ENCODE data around the gene CHST15. TPM values are rescaled to one million over a fixed set of nuclear protein-coding genes. Genes with fewer than 3 reads are reported as not detected.

The CHST15 gene
- total RNA-seq, 1 donor from 2014 or later = 1.5 TPM

- no peak for TF ChIP-seq CTCF (conservative IDR thresholded peaks at IDR 0.05)
- no peaks in the 10 kb centered on the region for H3K36me3 Mint-ChIP-seq (ENCODE audit: low read depth)
- H3K27me3 Mint-ChIP-seq (ENCODE audit: low read depth) = peaks cover 20% of the 10 kb centered on the region
- H3K4me1 Mint-ChIP-seq = peaks cover 5% of the 10 kb centered on the region
- no peaks in the 10 kb centered on the region for H3K9me3 Mint-ChIP-seq
- no peak overlapping the region for H3K4me3 Mint-ChIP-seq
- DNase-seq (ENCODE audit: low read depth, low spot score) = no peak
- H3K27ac Mint-ChIP-seq (ENCODE audit: unreplicated experiment) = no peak overlapping the region
Measured at GRCh38 chr10:124001391-124002148, 91.8 kb downstream of the CHST15 start.

- no peaks in the 10 kb centered on the region for H3K36me3 Mint-ChIP-seq (ENCODE audit: low read depth)
- H3K4me3 Mint-ChIP-seq = no peak overlapping the region
- peaks cover 1% of the 10 kb centered on the region for H3K4me1 Mint-ChIP-seq
- TF ChIP-seq CTCF (conservative IDR thresholded peaks at IDR 0.05) = no peak
- peaks cover 27% of the 10 kb centered on the region for H3K27me3 Mint-ChIP-seq (ENCODE audit: low read depth)
- no peak for DNase-seq (ENCODE audit: low read depth, low spot score)
- no peaks in the 10 kb centered on the region for H3K9me3 Mint-ChIP-seq
- H3K27ac Mint-ChIP-seq (ENCODE audit: unreplicated experiment) = no peak overlapping the region
Measured at GRCh38 chr10:124000792-124001201, 92.6 kb downstream of the CHST15 start.

- no peaks in the 10 kb centered on the region for H3K36me3 Mint-ChIP-seq (ENCODE audit: low read depth)
- no peaks in the 10 kb centered on the region for H3K9me3 Mint-ChIP-seq
- peaks cover 34% of the 10 kb centered on the region for H3K27me3 Mint-ChIP-seq (ENCODE audit: low read depth)
- no peak for DNase-seq (ENCODE audit: low read depth, low spot score)
- H3K4me3 Mint-ChIP-seq = no peak overlapping the region
- peaks cover 2% of the 10 kb centered on the region for H3K4me1 Mint-ChIP-seq
- no peak for TF ChIP-seq CTCF (conservative IDR thresholded peaks at IDR 0.05)
- H3K27ac Mint-ChIP-seq (ENCODE audit: unreplicated experiment) = no peak overlapping the region
Measured at GRCh38 chr10:123999956-124000615, 93.3 kb downstream of the CHST15 start.

DNA sequence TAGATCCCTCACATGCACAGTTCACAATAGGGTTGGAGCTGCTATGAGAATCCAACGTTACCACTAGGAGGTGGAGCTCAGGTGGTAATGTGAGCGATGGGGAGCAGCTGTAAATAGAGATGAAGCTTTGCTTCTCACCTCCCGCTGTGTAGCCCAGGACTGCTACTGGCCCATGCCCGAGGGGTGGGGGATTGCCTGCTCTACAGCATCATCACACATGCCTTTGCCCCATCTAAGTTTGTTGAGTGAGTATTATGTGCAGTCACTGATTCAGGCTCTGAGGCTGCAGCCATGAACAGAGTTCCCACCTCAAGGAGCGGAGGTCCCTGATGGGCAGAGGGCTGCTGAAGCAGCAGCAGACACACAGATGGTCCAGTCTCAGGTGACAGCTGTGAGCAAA is 94.1 kb downstream of the CHST15 start:
- Mint-ChIP-seq H3K9me3 (no peaks in the 10 kb centered on the region), H3K4me1 (peaks cover 8% of the 10 kb centered on the region), H3K27ac (ENCODE audit: unreplicated experiment) (no peak overlapping the region), H3K36me3 (ENCODE audit: low read depth) (no peaks in the 10 kb centered on the region), H3K27me3 (ENCODE audit: low read depth) (peaks cover 43% of the 10 kb centered on the region), H3K4me3 (no peak overlapping the region)
- TF ChIP-seq CTCF (conservative IDR thresholded peaks at IDR 0.05) = no peak
- DNase-seq (ENCODE audit: low read depth, low spot score) = no peak

DNA sequence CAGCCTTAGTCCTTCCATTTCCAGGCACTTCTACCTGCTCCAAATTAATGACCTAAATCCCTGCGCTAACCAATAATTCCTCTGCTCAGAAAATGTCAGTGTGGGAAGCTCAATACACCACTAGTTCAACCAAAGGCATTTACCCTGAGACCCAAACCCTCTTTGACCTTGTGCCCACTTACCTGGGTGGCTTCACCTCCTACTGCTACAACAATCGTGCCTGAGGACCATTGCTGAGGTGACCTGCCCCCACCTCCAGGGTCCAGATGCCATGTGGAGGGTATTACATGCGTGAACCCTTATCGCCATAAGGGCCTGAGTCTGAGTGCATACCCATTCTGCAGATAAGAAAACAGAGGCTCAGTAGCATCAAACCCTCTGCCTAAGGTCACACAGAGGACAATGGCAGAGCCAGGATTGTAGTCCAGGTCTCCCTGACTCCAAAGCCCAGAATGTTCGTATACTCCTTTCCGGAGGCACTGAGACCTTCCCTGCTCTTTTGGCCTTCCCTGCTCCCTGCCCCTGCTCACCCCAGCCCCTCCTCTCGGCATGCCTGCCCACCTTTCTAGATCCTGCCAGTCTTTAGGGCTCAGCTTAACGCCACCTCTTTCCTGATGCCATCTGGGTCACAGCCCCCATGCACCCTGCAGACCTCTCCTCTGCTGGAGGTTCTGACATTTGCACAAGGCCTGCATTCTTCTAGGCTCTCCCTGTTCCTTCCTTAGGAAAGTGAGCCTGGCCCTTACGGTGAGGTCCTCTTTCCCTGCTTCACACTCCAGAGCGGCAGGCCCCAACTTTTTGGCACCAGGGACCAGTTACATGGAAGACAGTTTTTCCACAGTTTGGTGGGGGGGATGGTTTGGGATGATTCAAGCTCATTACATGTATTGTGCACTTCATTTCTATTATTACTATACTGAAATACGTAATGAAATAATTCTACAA is 94.9 kb downstream of the CHST15 start:
- Mint-ChIP-seq H3K4me3 (no peak overlapping the region), H3K27ac (ENCODE audit: unreplicated experiment) (no peak overlapping the region), H3K27me3 (ENCODE audit: low read depth) (peaks cover 51% of the 10 kb centered on the region), H3K9me3 (no peaks in the 10 kb centered on the region), H3K4me1 (peaks cover 8% of the 10 kb centered on the region), H3K36me3 (ENCODE audit: low read depth) (no peaks in the 10 kb centered on the region)
- no peak for TF ChIP-seq CTCF (conservative IDR thresholded peaks at IDR 0.05)
- no peak for DNase-seq (ENCODE audit: low read depth, low spot score)
